ENCODE data around the gene PCCA. TPM values are rescaled to one million over a fixed set of nuclear protein-coding genes. Genes with fewer than 3 reads are reported as not detected.

Gene PCCA
- total RNA-seq, 1 donor from 2014 or later: 33.4 TPM

DNA sequence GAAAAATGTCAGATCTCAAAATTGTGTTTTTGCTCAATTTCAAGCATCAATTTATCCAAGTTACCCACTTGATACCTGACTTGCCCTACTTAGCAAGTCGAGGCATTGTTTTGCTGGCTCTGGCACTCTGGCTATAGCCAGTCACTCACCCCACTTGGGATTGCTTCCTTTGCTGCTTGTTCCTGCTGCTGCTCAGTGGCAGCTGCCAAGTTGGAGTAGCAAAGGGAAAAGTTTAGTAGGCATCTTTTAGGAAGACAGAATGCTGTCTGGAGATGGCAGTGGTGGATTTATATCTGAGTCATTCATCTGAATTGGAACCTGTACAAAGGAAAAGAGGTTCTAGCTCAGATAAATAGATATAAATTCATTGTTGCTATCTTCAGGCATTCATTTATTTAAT lies 41.2 kb downstream of the PCCA start:
- H3K9me3 ChIP-seq: no peaks in the 10 kb centered on the region

DNA sequence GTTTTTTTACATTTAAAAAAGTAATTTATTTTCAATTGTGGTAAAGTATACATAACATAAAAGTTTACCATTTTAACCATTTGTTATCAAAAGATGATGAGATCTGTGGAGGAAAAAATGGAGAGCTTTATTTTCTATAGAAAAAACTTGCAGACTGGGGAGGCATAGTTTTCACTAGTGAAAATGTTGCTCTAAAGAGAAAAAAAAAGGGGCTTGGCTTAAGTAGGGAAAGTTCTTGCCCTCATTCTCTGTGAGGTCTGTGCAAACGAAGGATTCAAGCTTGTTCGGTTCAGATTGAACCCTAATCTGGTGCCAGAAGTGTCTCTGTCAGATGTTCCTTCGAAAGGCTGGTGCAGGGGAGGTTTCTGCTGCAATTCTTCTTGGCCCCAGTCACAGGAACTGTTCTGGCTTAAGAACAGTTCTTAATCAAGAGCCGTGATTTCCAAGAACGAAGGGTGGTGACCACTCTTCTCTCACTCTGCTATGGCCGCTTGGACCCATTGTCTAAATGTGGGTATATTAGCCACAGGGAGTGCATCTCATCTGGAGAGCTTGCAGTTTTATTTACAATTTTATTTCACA lies 42.1 kb downstream of the PCCA start:
- no peak for DNase-seq (ENCODE audit: extremely low spot score in 2 of 2)
- Histone ChIP-seq H3K27ac (no peak overlapping the region), H3K4me1 (peaks cover 18% of the 10 kb centered on the region), H3K36me3 (no peaks in the 10 kb centered on the region), H3K4me3 (no peak overlapping the region), H3K27me3 (no peaks in the 10 kb centered on the region), H3K9me3 (no peaks in the 10 kb centered on the region)
- intact Hi-C loops (cut with DNase I): no loop called here
- TF ChIP-seq, protein P1, sequence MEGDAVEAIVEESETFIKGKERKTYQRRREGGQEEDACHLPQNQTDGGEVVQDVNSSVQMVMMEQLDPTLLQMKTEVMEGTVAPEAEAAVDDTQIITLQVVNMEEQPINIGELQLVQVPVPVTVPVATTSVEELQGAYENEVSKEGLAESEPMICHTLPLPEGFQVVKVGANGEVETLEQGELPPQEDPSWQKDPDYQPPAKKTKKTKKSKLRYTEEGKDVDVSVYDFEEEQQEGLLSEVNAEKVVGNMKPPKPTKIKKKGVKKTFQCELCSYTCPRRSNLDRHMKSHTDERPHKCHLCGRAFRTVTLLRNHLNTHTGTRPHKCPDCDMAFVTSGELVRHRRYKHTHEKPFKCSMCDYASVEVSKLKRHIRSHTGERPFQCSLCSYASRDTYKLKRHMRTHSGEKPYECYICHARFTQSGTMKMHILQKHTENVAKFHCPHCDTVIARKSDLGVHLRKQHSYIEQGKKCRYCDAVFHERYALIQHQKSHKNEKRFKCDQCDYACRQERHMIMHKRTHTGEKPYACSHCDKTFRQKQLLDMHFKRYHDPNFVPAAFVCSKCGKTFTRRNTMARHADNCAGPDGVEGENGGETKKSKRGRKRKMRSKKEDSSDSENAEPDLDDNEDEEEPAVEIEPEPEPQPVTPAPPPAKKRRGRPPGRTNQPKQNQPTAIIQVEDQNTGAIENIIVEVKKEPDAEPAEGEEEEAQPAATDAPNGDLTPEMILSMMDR (IDR thresholded peaks at IDR 0.05): no peak
- TF ChIP-seq POLR2A (IDR thresholded peaks at IDR 0.05) (no peak), POLR2AphosphoS5 (IDR thresholded peaks at IDR 0.05; ENCODE audit: insufficient read depth in 1 of 2, low read depth in 1 of 2) (no peak)

More for the DNA sequence above, 41.2 kb downstream of the PCCA start:
- Histone ChIP-seq H3K27ac (no peak overlapping the region), H3K27me3 (no peaks in the 10 kb centered on the region), H3K4me1 (peaks cover 18% of the 10 kb centered on the region), H3K36me3 (no peaks in the 10 kb centered on the region), H3K4me3 (no peak overlapping the region)
- no peak for DNase-seq (ENCODE audit: extremely low spot score in 2 of 2)
- intact Hi-C loops (cut with DNase I): no loop called here
- TF ChIP-seq POLR2AphosphoS5 (IDR thresholded peaks at IDR 0.05; ENCODE audit: insufficient read depth in 1 of 2, low read depth in 1 of 2) (no peak), POLR2A (IDR thresholded peaks at IDR 0.05) (no peak)
- TF ChIP-seq, protein P1 (IDR thresholded peaks at IDR 0.05): no peak

DNA sequence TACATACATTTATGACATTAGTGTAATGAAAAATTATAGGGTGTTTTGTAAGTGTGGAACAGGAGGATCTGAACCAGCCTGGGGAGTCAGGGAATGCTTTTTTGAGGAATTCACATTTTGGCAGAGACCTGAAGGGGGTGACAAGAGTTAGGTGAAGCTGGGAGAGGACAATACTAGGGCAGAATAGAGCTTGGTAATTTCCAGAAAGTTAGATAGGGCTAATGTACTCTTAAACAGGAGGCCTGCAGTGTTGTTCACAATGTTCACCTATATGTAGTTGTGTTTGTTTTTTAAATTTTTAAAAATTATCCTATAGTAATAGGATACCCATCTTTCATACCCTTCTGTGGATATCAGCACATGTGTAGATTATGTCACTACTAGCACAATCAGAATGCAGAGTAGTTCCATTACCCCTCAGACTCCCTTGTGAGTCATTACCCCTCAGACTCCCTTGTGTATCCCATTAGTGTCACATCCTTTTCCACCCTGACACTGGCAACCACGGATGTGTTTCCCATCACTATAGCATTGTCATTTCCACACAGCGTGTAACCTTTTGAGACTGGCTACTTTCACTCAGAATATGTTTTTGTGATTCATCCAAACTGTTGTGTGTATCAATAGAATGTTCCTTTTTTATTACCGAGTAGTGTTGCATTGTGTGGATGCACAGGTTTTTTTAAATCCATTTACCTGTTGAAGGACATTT lies 43.1 kb downstream of the PCCA start:
- H3K27me3 ChIP-seq: no peaks in the 10 kb centered on the region
- no peaks in the 10 kb centered on the region for H3K9me3 ChIP-seq
- no peak for TF ChIP-seq POLR2A (IDR thresholded peaks at IDR 0.05)
- TF ChIP-seq, protein P1 (IDR thresholded peaks at IDR 0.05): no peak
- no peak for TF ChIP-seq POLR2AphosphoS5 (IDR thresholded peaks at IDR 0.05; ENCODE audit: insufficient read depth in 1 of 2, low read depth in 1 of 2)
- peaks cover 18% of the 10 kb centered on the region for H3K4me1 ChIP-seq
- H3K36me3 ChIP-seq: no peaks in the 10 kb centered on the region
- H3K27ac ChIP-seq: no peak overlapping the region
- intact Hi-C loops (cut with DNase I): no loop called here
- DNase-seq (ENCODE audit: extremely low spot score in 2 of 2): no peak
- H3K4me3 ChIP-seq: no peak overlapping the region

DNA sequence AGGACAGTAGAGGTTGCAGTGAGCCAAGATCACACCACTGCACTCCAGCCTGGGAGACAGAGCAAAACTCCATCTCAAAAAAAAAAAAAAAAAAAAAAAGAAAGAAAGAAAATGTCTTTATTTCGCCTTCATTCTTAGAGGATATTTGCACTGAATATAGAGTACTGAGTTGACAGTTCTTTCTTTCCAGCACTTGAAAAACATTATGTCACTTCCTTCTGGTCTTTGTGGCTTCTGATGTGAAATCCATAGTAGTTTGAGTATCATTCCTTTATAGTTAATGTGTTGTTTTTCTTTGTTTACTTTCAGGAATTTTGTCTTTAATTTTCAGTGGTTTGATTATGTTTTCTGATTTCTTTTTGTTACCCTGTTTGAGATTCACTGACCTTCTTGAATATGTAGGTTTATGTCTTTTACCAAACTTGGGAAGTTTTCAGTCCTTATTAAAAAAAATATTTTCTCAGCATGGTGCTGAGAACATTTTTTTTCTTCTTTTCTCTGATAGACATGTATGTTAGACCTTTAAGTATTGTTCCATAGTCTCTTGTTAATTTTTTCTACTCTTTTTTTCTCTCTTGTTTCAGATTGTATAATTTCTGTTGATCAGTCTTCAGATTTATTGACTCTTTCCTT lies 50.1 kb downstream of the PCCA start:
- Histone ChIP-seq H3K4me3 (no peak overlapping the region), H3K27ac (no peak overlapping the region), H3K36me3 (no peaks in the 10 kb centered on the region), H3K27me3 (no peaks in the 10 kb centered on the region), H3K4me1 (no peaks in the 10 kb centered on the region), H3K9me3 (no peaks in the 10 kb centered on the region)
- TF ChIP-seq, protein P1 (IDR thresholded peaks at IDR 0.05): no peak
- no peak for TF ChIP-seq POLR2AphosphoS5 (IDR thresholded peaks at IDR 0.05; ENCODE audit: insufficient read depth in 1 of 2, low read depth in 1 of 2)
- TF ChIP-seq POLR2A (IDR thresholded peaks at IDR 0.05): no peak
- intact Hi-C loops (cut with DNase I): no loop called here
- DNase-seq (ENCODE audit: extremely low spot score in 2 of 2): no peak

- TF ChIP-seq POLR2AphosphoS5 (IDR thresholded peaks at IDR 0.05; ENCODE audit: insufficient read depth in 1 of 2, low read depth in 1 of 2) (no peak), POLR2A (IDR thresholded peaks at IDR 0.05) (no peak)
- TF ChIP-seq, protein P1 (IDR thresholded peaks at IDR 0.05): no peak
- no peaks in the 10 kb centered on the region for H3K9me3 ChIP-seq
- H3K27me3 ChIP-seq: no peaks in the 10 kb centered on the region
- H3K36me3 ChIP-seq: peaks cover 0 to 2% of the 10 kb centered on the region in 2 donors
- DNase-seq (ENCODE audit: extremely low spot score in 2 of 2): no peak
- intact Hi-C loops (cut with DNase I): no loop called here
- no peaks in the 10 kb centered on the region for H3K4me1 ChIP-seq
- H3K4me3 ChIP-seq: no peak overlapping the region
- no peak overlapping the region for H3K27ac ChIP-seq
Observed at GRCh38 chr13:100139817-100140216, 50.9 kb downstream of the PCCA start.

Measured in vagina (tissue), 2 donors.